Motor neuron (in vitro differentiated cells): Measurements from ENCODE around the gene TNFSF11. TPM values are rescaled to one million over a fixed set of nuclear protein-coding genes. Genes with fewer than 3 reads are reported as not detected.

Experiments used
- ATAC-seq, 8 experiments: fragments of 200-7000 bp; cut with Tn5 transposase; replicated peaks in 6 of 8; 2 replicates each; pipeline ENCODE4 v1.8.0; 2021; ENCODE audit warnings: mild to moderate bottlenecking in 8 of 8, moderate library complexity in 8 of 8
- H3K27ac ChIP-seq, 2 donors: fragments of 250-450 bp; sonication (Bioruptor Pico); 2 replicates each; pipeline ENCODE4 v1.9.0; 2021; ENCODE audit warnings: antibody characterized with exemption in 2 of 2, mild to moderate bottlenecking in 2 of 2, moderate library complexity in 1 of 2
- H3K4me1 ChIP-seq, 2 donors: fragments of 250-450 bp; sonication (Bioruptor Pico); replicated peaks in 1 of 2; 2 replicates each; pipeline ENCODE4 v1.6.1; 2021; ENCODE audit warnings: antibody characterized with exemption in 2 of 2, mild to moderate bottlenecking in 2 of 2, moderate library complexity in 1 of 2
- H3K4me3 ChIP-seq, 5 donors: fragments of 250-450 bp; sonication (Bioruptor Pico); 2 replicates each; pipeline ENCODE4 v1.9.0; 2021; ENCODE audit warnings: antibody characterized with exemption in 5 of 5, mild to moderate bottlenecking in 5 of 5, moderate library complexity in 4 of 5
- WGBS, 10 experiments: fragments of 450-650 bp; shearing (Covaris generic); methylation state at CpG; one replicate each; pipeline ENCODE4 v1.0.0; 2022; 5-methylcytosine and 5-hydroxymethylcytosine counted together
- in situ Hi-C, 9 experiments: fragments of 400-800 bp; cut with MboI; loops; one replicate each; pipeline ENCODE4 v1.15.0; 2021; ENCODE audit warnings: low sequenced_read_pairs in 9 of 9, low pct_unique_long_range_greater_than_20kb in 2 of 9; ENCODE audit not compliant: unreplicated experiment in 9 of 9
- total RNA-seq, 8 experiments: library from RNA; unstranded; fragments of 300-600 nt; gene quantifications; 2 replicates each; pipeline versions ENCODE4 v1.2.3 to v1.2.4, GENCODE V29; 2022

The TNFSF11 gene
- total RNA-seq, 8 experiments from 2014 or later: 0.16 to 0.50 (median 0.28) TPM; not detected in 3

DNA sequence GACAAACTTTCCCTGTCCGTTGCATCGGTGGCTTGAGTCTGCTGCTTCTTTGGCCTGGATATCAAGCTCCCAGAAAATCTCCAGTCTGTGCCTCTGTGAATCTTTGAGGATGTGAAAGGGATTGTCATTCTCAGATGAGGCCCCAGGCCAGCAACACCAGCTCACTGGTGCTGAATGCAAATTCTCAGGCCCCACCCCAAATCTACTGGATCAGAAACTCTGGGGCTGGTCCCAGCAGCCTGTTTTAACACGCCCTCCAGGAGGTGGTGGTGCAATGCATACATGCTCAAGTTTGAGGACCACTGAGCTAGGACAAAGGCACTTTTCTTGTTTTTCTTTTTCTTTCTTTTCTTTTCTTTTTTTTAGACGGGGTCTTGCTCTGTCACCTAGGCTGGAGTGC, 23.6 kb downstream of the TNFSF11 start:
- 68 to 100% (median 90%) methylated on average over 1 to 4 of the region's 4 CpGs; no CpG with 5 or more reads in 1 of the 10 experiments for WGBS, 10 experiments
- no peak overlapping the region for H3K4me3 ChIP-seq
- in situ Hi-C loops: loop anchor here in 1 of 9 experiments (25.0 kb wide), 1 partner anchor 1190 kb away; the partner anchor contains the start of gene ENOX1
- peaks cover 4 to 13% of the 10 kb centered on the region in 2 donors for H3K4me1 ChIP-seq
- no peak overlapping the region for H3K27ac ChIP-seq
- ATAC-seq: peak in 2 of 8 experiments; percentile 14 to 26

- no peaks in the 10 kb centered on the region for H3K4me1 ChIP-seq
- H3K27ac ChIP-seq: no peak overlapping the region
- 11 to 100% (median 80%) methylated on average over 1 of the region's 1 CpG for WGBS, 10 experiments
- ATAC-seq: no peak
- in situ Hi-C loops: no loop called here
- no peak overlapping the region for H3K4me3 ChIP-seq
Measured at GRCh38 chr13:42600943-42601342, 27.0 kb downstream of the TNFSF11 start.

- ATAC-seq: no peak
- H3K27ac ChIP-seq: no peak overlapping the region
- no peak overlapping the region for H3K4me3 ChIP-seq
- in situ Hi-C loops: no loop called here
- no peaks in the 10 kb centered on the region for H3K4me1 ChIP-seq
- 60 to 100% (median 80%) methylated on average over 1 of the region's 1 CpG; no CpG with 5 or more reads in 5 of the 10 experiments for WGBS, 10 experiments
Measured at GRCh38 chr13:42602906-42603305, 29.0 kb downstream of the TNFSF11 start.

DNA sequence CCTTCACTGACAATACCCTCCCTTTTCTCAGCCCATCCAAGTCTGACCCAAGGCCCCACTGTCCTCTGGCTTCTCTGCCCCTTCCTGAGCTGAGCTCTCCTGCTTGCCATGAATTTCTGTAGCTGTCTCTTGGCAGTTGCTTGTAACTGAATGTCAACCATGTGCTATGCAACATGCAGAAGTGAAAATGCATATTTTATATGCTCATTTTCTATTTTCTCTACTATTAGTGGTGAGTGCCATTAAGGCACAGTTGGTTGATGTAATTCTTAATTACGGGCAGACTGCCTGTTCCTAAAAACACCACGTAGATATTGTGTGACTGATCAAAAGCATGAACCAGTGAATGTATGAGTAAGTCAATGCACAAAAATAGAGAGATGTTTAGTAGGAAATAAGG, 29.6 kb downstream of the TNFSF11 start:
- 25 to 100% (median 73%) methylated on average over 1 to 2 of the region's 2 CpGs; no CpG with 5 or more reads in 4 of the 10 experiments for WGBS, 10 experiments
- in situ Hi-C loops: no loop called here
- ATAC-seq: no peak
- H3K27ac ChIP-seq: no peak overlapping the region
- H3K4me3 ChIP-seq: no peak overlapping the region
- no peaks in the 10 kb centered on the region for H3K4me1 ChIP-seq

DNA sequence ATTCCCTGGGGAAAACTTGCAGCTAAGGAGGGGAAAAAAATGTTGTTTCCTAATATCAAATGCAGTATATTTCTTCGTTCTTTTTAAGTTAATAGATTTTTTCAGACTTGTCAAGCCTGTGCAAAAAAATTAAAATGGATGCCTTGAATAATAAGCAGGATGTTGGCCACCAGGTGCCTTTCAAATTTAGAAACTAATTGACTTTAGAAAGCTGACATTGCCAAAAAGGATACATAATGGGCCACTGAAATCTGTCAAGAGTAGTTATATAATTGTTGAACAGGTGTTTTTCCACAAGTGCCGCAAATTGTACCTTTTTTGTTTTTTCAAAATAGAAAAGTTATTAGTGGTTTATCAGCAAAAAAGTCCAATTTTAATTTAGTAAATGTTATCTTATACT, 33.6 kb downstream of the TNFSF11 start:
- Histone ChIP-seq H3K4me1 (peaks cover 0 to 21% of the 10 kb centered on the region in 2 donors), H3K27ac (no peak overlapping the region), H3K4me3 (no peak overlapping the region)
- in situ Hi-C loops: no loop called here
- no peak for ATAC-seq
- 8 to 100% (median 89%) methylated on average over 1 to 2 of the region's 2 CpGs; no CpG with 5 or more reads in 1 of the 10 experiments for WGBS, 10 experiments

DNA sequence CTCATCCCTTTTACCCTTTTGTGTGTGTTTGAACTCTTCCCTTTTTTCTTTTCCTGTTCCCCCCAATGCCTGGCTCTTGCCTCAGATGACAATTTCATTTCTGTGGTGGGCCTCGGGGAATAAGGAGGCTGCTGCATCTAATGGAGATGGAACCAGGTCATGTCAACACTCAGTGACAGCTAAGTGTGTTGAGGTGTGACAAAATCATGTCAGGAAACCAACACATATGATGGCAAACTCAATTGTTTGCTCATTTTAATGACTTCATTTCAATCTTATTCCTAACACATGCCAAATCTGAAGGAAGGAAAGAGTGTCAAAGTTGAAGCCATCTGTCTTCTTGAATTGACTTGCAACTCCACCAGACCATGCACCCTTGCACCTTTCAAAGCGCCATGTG, 36.7 kb downstream of the TNFSF11 start:
- no peak for ATAC-seq
- WGBS, 10 experiments: 0 to 100% (median 71%) methylated on average over 1 to 2 of the region's 2 CpGs; no CpG with 5 or more reads in 4 of the 10 experiments
- no peak overlapping the region for H3K4me3 ChIP-seq
- in situ Hi-C loops: no loop called here
- H3K4me1 ChIP-seq: peaks cover 0 to 26% of the 10 kb centered on the region in 2 donors
- no peak overlapping the region for H3K27ac ChIP-seq

GRCh38 chr13:42611086-42611779, 37.3 kb downstream of the TNFSF11 start:
- no peak overlapping the region for H3K4me3 ChIP-seq
- in situ Hi-C loops: no loop called here
- H3K27ac ChIP-seq: no peak overlapping the region
- 17 to 86% (median 60%) methylated on average over 1 to 2 of the region's 2 CpGs; no CpG with 5 or more reads in 1 of the 10 experiments for WGBS, 10 experiments
- H3K4me1 ChIP-seq: peaks cover 0 to 26% of the 10 kb centered on the region in 2 donors
- ATAC-seq: peak in 5 of 8 experiments; percentile 53 to 88 (median 70)

- Histone ChIP-seq H3K4me3 (no peak overlapping the region), H3K27ac (no peak overlapping the region), H3K4me1 (peaks cover 3 to 31% of the 10 kb centered on the region in 2 donors)
- WGBS, 10 experiments: 0 to 95% (median 67%) methylated on average over 1 to 6 of the region's 7 CpGs; no CpG with 5 or more reads in 1 of the 10 experiments
- in situ Hi-C loops: no loop called here
- peak in 2 of 8 experiments; percentile 29 to 72 for ATAC-seq
Measured at GRCh38 chr13:42612021-42612765, 38.2 kb downstream of the TNFSF11 start.

GRCh38 chr13:42614436-42615035, 40.6 kb downstream of the TNFSF11 start:
- ATAC-seq: no peak
- H3K4me3 ChIP-seq: no peak overlapping the region
- in situ Hi-C loops: no loop called here
- 0 to 80% (median 55%) methylated on average over 1 to 3 of the region's 3 CpGs; no CpG with 5 or more reads in 4 of the 10 experiments for WGBS, 10 experiments
- no peak overlapping the region for H3K27ac ChIP-seq
- H3K4me1 ChIP-seq: peaks cover 11 to 40% of the 10 kb centered on the region in 2 donors

DNA sequence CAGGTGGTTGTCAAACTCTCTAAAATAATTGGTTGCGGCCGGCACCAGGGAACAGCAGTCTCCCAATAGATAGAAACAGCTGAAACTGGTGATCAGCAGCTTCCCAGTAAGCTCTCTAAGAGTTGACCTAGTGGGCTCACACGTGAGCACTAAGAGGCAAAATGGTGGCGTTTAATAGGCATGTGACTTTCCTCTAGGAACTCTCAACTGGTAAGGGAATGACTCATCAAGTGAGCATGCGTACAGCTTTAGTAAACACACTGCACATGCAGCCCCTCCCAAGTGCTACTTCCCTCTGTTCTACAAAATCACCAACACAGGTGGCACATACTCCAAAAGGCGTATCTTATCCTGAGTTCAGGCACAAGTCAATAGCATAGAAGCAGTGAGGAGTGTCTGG, 41.7 kb downstream of the TNFSF11 start:
- no peak overlapping the region for H3K4me3 ChIP-seq
- in situ Hi-C loops: no loop called here

DNA sequence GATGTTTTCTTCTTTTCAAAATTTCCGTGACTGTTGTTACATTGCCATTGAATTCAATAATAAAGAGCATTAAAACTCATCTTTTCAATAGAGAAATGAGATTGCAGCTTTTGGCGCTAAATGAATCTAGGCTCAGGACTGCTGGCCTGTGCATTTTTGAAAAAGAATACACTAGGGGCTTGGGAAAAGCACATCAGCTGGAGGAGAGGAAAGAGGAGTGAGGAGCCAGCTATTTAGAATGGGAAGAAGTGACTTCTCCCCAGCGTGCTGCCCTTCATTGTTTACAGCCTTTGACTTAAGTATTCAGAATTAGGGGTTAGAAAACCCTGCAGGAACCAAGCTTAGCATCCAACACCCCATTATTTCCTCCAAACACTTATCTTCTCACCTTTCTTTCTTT, 43.3 kb downstream of the TNFSF11 start:
- in situ Hi-C loops: no loop called here

More for the DNA sequence above, 41.7 kb downstream of the TNFSF11 start:
- Histone ChIP-seq H3K4me1 (peaks cover 11 to 40% of the 10 kb centered on the region in 2 donors), H3K27ac (no peak overlapping the region)
- peak in 6 of 8 experiments; percentile 13 to 73 (median 48) for ATAC-seq
- 50 to 100% (median 80%) methylated on average over 1 to 4 of the region's 6 CpGs; no CpG with 5 or more reads in 1 of the 10 experiments for WGBS, 10 experiments

DNA sequence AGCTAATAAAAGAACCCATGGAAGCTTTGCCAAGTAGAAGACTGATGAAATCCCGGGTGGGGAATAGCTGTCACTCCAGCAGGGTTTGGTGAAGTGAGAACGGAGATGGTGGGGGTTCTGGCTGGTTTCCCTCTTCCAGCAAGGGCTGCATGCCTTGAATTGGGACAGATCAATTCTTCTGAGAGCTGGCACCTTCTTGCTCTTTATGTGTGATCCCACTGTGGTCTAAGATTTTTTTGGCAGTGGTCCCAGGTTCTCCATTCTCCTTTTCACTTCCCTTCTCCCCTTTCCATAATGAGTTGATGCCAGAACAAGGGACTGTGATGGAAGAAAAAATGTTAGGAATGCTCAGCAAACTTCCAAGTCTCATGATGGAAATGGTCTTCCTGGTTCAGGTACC, 50.0 kb downstream of the TNFSF11 start:
- 0 to 100% (median 80%) methylated on average over 1 to 2 of the region's 2 CpGs; no CpG with 5 or more reads in 4 of the 10 experiments for WGBS, 10 experiments
- no peak for ATAC-seq
- Histone ChIP-seq H3K4me1 (peaks cover 0 to 9% of the 10 kb centered on the region in 2 donors), H3K4me3 (no peak overlapping the region), H3K27ac (no peak overlapping the region)
- in situ Hi-C loops: no loop called here

More for the DNA sequence above, 43.3 kb downstream of the TNFSF11 start:
- H3K4me1 ChIP-seq: peaks cover 11 to 32% of the 10 kb centered on the region in 2 donors
- no peak overlapping the region for H3K27ac ChIP-seq
- H3K4me3 ChIP-seq: no peak overlapping the region
- no peak for ATAC-seq
- WGBS, 10 experiments: 7 to 81% (median 69%) methylated on average over 2 to 3 of the region's 3 CpGs

DNA sequence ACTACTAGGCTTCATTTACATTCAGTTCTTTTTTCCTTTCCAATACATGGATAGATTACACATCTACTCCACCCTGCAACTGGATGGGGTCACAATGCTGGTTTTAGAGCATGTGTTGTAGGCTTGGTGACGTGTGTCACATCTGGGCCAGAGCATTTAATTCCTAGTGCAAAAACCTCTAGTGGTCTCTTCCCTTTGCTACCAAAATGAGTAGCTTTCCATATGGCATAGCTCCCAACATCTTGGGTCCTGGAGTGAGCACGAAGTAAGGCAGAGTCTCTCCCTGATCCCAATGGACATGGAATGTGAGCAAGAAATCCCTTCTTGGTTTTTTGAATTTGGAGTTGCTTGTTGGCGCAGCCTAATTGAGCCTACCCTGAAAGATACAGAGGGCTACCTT, 51.7 kb downstream of the TNFSF11 start:
- in situ Hi-C loops: no loop called here
- 95 to 100% (median 100%) methylated on average over 1 to 3 of the region's 3 CpGs; no CpG with 5 or more reads in 6 of the 10 experiments for WGBS, 10 experiments
- Histone ChIP-seq H3K4me1 (peaks cover 0 to 5% of the 10 kb centered on the region in 2 donors), H3K4me3 (no peak overlapping the region), H3K27ac (no peak overlapping the region)
- ATAC-seq: no peak
